Activated T-cell treated with anti-CD3 and anti-CD28 coated beads for 48 hours (primary cell): ENCODE measurements around the gene RAC3.

Experiments
- DNase-seq: peaks from one replicate; pipeline ENCODE4 v3.0.0-alpha.2; 2020; ENCODE audit warnings: low read depth

RAC3 gene

DNA sequence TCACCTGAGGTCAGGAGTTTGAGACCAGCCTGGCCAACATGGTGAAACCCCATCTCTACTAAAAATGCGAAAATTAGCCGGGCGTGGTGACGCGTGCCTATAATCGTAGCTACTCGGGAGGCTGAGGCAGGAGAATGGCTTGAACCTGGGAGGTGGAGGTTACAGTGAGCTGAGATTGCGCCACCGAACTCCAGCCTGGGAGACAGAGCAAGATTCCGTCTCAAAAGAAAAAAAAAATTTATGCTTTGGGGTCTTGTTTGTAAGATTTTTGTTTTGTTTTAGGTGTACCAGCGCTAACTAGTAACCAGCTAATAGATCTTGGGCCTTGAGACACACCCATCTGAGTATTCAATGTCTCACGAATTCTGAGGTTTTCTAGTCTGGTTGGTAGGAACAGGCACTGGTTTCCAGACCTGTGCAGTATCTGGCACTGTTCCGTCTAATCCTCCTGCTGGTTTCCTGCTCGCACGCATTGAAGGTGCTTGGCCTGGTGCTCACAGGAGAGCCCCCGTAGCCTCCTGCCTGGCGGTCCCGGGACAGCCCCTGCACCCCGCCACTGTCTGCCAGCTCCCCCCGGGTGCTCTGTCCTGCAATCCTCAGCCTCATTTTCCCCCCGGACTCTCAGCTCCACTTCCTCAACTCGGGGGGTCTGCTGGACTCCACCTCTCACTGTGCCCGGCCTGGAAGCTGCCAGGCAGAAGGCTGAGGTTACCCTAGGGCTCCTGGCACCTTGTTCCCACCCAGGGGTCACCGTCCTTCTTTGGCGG lies 44.7 kb downstream of the RAC3 start:
- DNase-seq: no peak

GRCh38 chr17:82076785-82077591 lies 45.5 kb downstream of the RAC3 start:
- no peak for DNase-seq

- no peak for DNase-seq
Measured at GRCh38 chr17:82077617-82078358, 46.3 kb downstream of the RAC3 start.

- DNase-seq: no peak
Measured at GRCh38 chr17:82078433-82078832, 47.0 kb downstream of the RAC3 start.

DNA sequence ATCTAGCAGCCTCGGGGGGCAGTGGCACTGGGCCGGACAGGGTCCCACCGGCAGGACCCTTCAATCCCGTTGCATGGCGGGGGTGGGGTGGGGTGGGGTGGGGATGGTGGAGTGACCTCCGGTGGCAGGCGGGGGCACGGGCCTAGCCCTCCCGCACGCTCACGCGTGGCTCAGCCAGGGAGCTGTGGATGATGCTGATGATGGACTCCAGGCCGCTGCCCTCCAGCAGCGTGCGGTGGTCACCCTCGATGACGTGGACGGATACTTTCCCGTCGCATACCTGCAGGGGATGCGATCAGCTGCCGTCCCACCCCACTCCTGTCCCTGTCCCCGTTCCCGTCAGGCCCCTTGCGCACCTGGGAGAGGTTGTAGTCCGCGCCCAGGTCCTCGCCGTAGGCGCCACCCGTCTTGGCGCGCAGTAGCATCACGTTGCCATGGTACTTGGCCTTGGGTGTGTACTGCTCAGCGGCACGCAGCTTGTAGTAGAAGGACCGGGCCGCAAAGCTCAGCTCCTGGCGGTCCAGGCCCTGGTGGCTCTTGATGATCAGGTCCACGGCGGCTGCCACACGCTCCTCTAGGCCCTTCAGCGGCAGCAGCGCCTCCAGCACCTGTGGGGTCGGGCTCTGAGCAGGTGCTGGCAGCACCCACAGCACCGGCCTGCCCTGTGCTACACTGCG lies 47.7 kb downstream of the RAC3 start:
- no peak for DNase-seq

- DNase-seq: no peak
Measured at GRCh38 chr17:82080048-82080788, 48.7 kb downstream of the RAC3 start.

DNA sequence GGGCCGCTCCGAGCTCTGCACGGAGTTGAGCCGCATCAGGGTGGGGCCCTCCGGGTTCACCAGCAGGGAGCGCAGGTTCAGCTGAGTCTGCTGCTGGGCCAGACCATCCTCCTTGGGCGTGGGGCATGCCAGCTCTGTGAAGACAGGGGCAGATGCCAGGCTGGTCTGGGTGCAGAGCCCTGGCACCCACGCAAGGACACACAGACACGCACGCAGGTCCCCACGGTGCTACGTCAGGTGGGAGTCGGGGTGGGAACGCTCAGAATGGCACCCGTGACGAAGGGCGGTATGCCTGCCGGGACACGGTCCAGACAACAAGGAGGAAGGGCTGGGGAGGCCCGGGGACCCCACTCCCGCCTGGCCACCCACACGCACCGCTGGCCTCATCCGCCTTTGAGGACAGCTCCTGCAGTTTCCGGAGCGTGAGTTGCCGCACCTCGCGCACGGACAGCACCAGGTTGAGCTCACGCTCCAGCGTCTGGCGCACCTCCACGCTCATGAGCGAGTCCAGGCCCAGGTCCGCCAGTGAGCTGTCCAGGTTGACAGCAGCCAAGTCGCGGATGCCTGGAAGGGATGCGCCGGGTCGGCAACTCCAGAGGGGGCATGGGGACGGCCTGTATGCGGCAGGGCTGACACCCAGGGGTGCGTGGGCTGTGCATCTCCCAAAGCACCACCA lies 49.4 kb downstream of the RAC3 start:
- no peak for DNase-seq

DNA sequence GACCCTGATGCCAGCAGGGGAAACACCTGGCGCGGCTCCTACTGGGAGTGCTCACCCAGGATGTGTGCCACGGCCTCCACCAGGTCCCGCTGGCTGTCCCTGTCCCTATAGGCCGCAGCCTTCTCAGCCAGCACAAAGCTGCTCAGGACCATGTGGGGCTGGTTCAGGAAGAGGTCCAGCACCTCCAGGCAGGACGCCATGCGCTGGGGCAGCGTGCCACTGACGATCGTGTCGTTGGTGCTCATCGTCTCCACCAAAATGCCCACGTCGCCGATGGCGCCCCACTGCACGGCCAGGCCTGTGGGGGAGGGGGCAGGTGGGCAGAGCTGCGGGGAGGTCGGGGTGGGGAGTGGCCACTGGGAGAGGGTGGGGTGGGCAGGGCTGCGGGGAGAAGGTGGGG lies 50.1 kb downstream of the RAC3 start:
- no peak for DNase-seq

- no peak for DNase-seq
Measured at GRCh38 chr17:82081966-82082365, 50.5 kb downstream of the RAC3 start.

- DNase-seq: no peak
Measured at GRCh38 chr17:82082456-82082855, 51.0 kb downstream of the RAC3 start.

GRCh38 chr17:82083009-82083408 lies 51.5 kb downstream of the RAC3 start:
- no peak for DNase-seq
